GM19324 (cell line): ENCODE results near the gene FNDC1.
"Not testable (repeated sequence)": the region's sequence is repeated elsewhere in the genome, so short reads cannot be mapped to it uniquely, and the experiment has no call there.

Experiments
- ATAC-seq: cut with Tn5 transposase; IDR thresholded peaks from one replicate; pipeline ENCODE4 v1.9.1; 2021; ENCODE audit warnings: mild to moderate bottlenecking, moderate library complexity; ENCODE audit not compliant: unreplicated experiment, low FRiP score

Gene FNDC1

DNA sequence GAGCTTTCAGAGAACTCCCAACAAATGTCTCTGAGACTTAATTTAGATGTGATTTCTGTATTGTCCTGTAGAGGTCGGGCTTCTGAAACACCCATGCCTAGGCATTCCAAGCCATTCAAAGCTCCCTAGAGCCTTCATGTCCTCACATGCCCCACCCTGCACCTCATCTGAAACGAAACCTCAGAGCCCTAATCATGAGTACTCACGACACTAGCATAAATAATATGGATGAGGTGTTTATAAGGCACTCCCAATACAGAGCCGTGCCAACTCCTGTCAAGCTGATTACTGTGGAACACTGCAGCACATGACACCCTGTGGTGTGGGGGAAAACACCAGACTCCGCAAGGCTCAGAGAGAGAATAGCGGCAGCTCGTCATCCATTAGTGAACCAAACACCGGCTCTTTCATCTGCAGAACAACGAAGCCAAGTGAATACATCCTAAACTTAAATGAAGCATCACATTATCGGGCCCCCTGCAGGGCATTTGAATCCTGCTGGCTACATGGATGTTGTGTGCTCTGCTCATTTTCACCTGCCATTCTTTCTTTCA, 83.8 kb downstream of the FNDC1 start:
- ATAC-seq = no peak

DNA sequence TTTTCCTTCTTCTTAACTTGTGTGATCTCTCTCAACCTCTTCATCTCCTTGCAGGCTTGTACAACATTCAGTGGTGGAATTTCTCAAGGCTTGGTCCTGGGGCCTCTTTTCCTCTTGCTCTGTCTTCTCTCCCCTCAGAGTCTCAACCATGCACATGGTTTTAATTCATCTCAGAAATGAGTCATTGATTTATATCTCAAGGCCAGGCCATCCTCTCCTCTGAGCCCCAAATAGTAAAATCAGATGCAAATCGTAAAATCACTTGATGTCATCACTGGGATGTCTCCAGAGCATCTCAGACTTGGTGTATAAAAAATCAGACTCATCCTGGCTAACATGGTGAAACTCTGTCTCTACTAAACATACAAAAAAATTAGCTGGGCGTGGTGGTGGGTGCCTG, 85.0 kb downstream of the FNDC1 start:
- ATAC-seq = no peak

GRCh38 chr6:159255434-159255951, 86.3 kb downstream of the FNDC1 start:
- ATAC-seq = no peak

DNA sequence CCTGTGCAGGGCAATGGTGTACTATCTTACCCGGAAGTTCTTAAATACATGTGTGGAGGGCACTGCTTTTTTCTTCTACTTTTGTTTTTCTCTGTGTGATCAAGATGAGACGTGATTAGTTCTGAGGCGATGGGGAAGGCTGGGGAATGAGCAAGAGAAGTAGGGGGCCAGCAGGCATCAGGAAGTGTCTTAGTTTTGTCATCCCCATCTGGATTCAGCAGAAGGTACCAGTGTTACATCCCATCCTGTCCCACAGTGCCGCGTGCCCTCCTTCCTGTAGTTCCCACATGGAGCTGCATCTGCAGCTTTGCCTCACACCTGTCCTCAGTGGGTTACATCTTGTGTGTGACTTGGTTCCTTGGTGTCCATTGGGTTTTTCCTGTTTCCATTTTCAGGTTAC, 86.9 kb downstream of the FNDC1 start:
- no peak for ATAC-seq

DNA sequence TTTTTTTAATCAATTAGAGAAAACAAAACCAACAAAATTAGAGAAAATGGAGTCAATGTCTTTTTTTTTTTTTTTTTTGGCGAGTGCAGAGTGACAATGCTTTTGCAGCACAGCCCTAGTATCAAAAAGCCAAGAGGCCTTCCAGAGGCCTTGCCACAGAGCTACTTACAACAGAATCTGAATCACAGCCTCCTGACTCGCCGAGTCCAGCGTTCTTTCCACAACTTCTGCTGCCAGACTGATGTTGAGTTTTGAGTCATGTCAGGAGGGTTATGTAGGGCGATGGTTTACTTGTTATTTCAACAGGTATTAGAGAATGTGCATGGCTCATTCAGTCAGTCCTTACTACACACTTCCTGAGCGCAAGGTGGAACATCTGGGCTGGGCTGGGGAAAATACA, 88.6 kb downstream of the FNDC1 start:
- no peak for ATAC-seq

GRCh38 chr6:159259441-159260125, 90.4 kb downstream of the FNDC1 start:
- ATAC-seq = no peak

GRCh38 chr6:159260208-159260607, 91.0 kb downstream of the FNDC1 start:
- ATAC-seq = no peak

GRCh38 chr6:159261995-159262394, 92.8 kb downstream of the FNDC1 start:
- ATAC-seq = no peak

GRCh38 chr6:159262586-159262985, 93.4 kb downstream of the FNDC1 start:
- ATAC-seq = no peak

GRCh38 chr6:159267165-159267564, 98.0 kb downstream of the FNDC1 start:
- ATAC-seq = no peak

- no peak for ATAC-seq
Measured at GRCh38 chr6:159268511-159268910, 99.3 kb downstream of the FNDC1 start.

GRCh38 chr6:159271257-159271656, 102.1 kb downstream of the FNDC1 start:
- no peak for ATAC-seq

- ATAC-seq = no peak
Measured at GRCh38 chr6:159278626-159279025, 109.4 kb downstream of the FNDC1 start.

DNA sequence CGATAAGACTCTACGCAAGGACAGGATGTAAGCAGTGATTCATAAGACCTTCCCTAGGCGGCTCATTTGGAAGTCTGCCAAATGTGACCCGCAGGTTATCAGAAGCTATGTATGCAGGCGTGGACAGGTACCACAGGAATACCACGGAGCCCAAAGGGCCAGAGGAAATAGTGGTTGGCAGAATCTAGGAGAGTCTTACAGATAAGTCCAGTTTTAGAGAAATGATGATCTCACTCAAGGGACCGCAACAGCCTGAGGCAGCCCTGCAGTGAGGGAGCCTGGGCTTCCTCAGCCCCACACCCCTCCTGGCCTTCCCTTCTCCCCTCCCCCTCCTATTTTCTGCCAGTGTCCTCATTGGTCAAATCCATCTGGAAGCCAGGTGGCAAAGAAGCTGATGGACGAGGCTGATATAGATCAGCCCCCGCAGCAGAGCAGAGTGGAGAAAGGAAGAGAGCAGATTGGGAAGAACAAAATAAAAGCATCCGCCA, 110.6 kb downstream of the FNDC1 start:
- ATAC-seq = no peak

DNA sequence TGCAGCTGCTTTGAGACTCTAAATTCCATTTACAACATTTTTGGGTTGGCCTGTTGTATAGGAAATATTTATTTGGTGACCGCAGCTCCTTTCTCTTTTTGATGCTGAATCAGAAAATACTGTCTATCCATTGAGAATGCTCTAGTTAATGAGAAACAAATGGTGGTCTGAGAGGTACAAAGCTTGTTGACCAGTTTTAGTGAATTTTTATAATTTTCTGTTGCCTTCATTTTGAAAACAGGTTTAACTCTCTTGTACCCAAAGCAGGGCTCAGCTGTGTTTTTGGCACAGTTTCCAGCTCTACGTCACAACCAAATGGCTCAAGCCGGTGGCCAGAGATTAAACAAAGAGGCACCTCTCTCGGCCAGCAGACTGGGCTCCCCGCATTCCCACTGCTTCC, 113.2 kb downstream of the FNDC1 start:
- no peak for ATAC-seq

DNA sequence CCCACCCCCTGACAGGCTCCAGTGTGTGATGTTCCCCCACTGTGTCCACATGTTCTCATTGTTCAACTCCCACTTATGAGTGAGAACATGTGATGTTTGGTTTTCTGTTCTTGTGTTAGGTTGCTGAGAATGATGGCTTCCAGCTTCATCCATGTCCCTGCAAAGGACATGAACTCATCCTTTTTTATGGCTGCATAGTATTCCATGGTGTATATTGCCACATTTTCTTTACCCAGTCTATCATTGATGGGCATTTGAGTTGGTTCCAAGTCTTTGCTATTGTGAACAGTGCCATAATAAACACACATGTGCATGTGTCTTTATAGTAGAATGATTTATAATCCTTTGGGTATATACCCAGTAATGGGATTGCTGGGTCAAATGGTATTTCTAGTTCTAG, 115.5 kb downstream of the FNDC1 start:
- not testable (repeated sequence) for ATAC-seq

- no peak for ATAC-seq
Measured at GRCh38 chr6:159298840-159299239, 129.6 kb downstream of the FNDC1 start.

- no peak for ATAC-seq
Measured at GRCh38 chr6:159299566-159299965, 130.4 kb downstream of the FNDC1 start.

- ATAC-seq = no peak
Measured at GRCh38 chr6:159301277-159301676, 132.1 kb downstream of the FNDC1 start.

- no peak for ATAC-seq
Measured at GRCh38 chr6:159301810-159302593, 132.8 kb downstream of the FNDC1 start.

- no peak for ATAC-seq
Measured at GRCh38 chr6:159302594-159302992, 133.4 kb downstream of the FNDC1 start.
